H1 (cell line): ENCODE measurements around the gene CHD1. TPM values are rescaled to one million over a fixed set of nuclear protein-coding genes. Genes with fewer than 3 reads are reported as not detected.

Experiments
- CTCF ChIA-PET: fragments of 300-600 bp; sonication (Branson Sonifier 250); formaldehyde crosslinking; loops from one replicate; lab custom pipeline; 2021; ENCODE audit not compliant: partially characterized antibody; lab: Charles Lee
- POLR2A ChIA-PET: fragments of 300-600 bp; sonication (Branson Sonifier 250); formaldehyde crosslinking; loops from one replicate; lab custom pipeline; 2021; ENCODE audit warnings: inconsistent platforms; ENCODE audit not compliant: partially characterized antibody; lab: Charles Lee
- DNase-seq, 2 experiments: peaks; one replicate each; pipeline versions ENCODE4 v3.0.0 to v3.0.0-alpha.2; 2010 to 2022; ENCODE audit warnings: low spot score in 2 of 2, low read depth in 1 of 2, mixed read lengths in 1 of 2
- FAIRE-seq: peaks from 2 replicates; lab custom pipeline; 2011; peaks lifted over from hg19 to GRCh38; lab: Jason Lieb, UNC
- H2AFZ ChIP-seq: 2 replicates; pipeline ENCODE4 v1.8.1; 2012; ENCODE audit warnings: low read length, inconsistent platforms
- H2AK5ac ChIP-seq: 2 replicates; pipeline ENCODE4 v1.6.1; 2013; ENCODE audit warnings: low read depth, low read length
- H2BK120ac ChIP-seq: replicated peaks from 2 replicates; pipeline ENCODE3; 2013; ENCODE audit warnings: low read depth, low read length, inconsistent platforms
- H2BK12ac ChIP-seq: 2 replicates; pipeline ENCODE4 v1.6.1; 2013; ENCODE audit warnings: low read depth, low read length
- H2BK15ac ChIP-seq: 2 replicates; pipeline ENCODE4 v1.6.1; 2013; ENCODE audit warnings: low read length
- H2BK20ac ChIP-seq: 2 replicates; pipeline ENCODE4 v1.6.1; 2013; ENCODE audit warnings: low read length
- H2BK5ac ChIP-seq: 2 replicates; pipeline ENCODE4 v1.6.1; 2013; ENCODE audit warnings: low read depth, low read length
- H3K14ac ChIP-seq: 2 replicates; pipeline ENCODE4 v1.6.1; 2013; ENCODE audit warnings: inconsistent platforms; ENCODE audit not compliant: insufficient read length
- H3K18ac ChIP-seq: 2 replicates; pipeline ENCODE4 v1.6.1; 2013; ENCODE audit warnings: low read length; ENCODE audit errors: extremely low read depth
- H3K23ac ChIP-seq: 2 replicates; pipeline ENCODE4 v1.6.1; 2013; ENCODE audit warnings: inconsistent platforms; ENCODE audit not compliant: insufficient read length
- H3K23me2 ChIP-seq: 2 replicates; pipeline ENCODE4 v1.6.1; 2013; ENCODE audit warnings: low read depth, low read length
- H3K27ac ChIP-seq: 2 replicates; pipeline ENCODE4 v1.6.1; 2011; ENCODE audit warnings: low read depth, low read length, inconsistent platforms
- H3K27me3 ChIP-seq, 4 experiments: replicated peaks in 1 of 4; 1 replicate in 1 of 4; 2 replicates in 3 of 4; pipeline versions ENCODE4 v1.6.1 to v1.8.1; 2011 to 2013; ENCODE audit warnings: low read length in 3 of 4, mild to moderate bottlenecking in 3 of 4, inconsistent platforms in 2 of 4, mixed read lengths in 2 of 4, moderate library complexity in 1 of 4; ENCODE audit not compliant: control insufficient read depth in 3 of 4, insufficient read depth in 3 of 4; ENCODE audit errors: extremely low read depth in 1 of 4
- H3K36me3 ChIP-seq, 4 experiments: 2 replicates each; pipeline versions ENCODE4 v1.6.1 to v1.8.1; 2011 to 2013; ENCODE audit warnings: mild to moderate bottlenecking in 4 of 4, low read length in 3 of 4, moderate library complexity in 2 of 4, control low read depth in 1 of 4, inconsistent platforms in 1 of 4; ENCODE audit not compliant: insufficient read depth in 4 of 4, control insufficient read depth in 2 of 4
- H3K4ac ChIP-seq: replicated peaks from 2 replicates; pipeline ENCODE3; 2013; ENCODE audit warnings: low read length, low read depth, mixed read lengths, inconsistent platforms; ENCODE audit not compliant: insufficient read length
- H3K4me1 ChIP-seq, 4 experiments: replicated peaks in 1 of 4; 1 replicate in 1 of 4; 2 replicates in 3 of 4; pipeline versions ENCODE4 v1.6.1 to v1.8.1; 2011 to 2013; ENCODE audit warnings: low read length in 3 of 4, inconsistent platforms in 2 of 4, mixed read lengths in 1 of 4; ENCODE audit not compliant: insufficient read depth in 4 of 4, control insufficient read depth in 3 of 4
- H3K4me2 ChIP-seq, 2 experiments: 2 replicates each; pipeline versions ENCODE4 v1.6.1 to v1.8.1; 2011 to 2013; ENCODE audit warnings: low read depth in 2 of 2, low read length in 2 of 2, control low read depth in 1 of 2, inconsistent platforms in 1 of 2, mild to moderate bottlenecking in 1 of 2; ENCODE audit not compliant: insufficient read depth in 1 of 2
- H3K4me3 ChIP-seq, 4 experiments: fragments of 200-600, 300-600 bp in 1 of 4; sonication (generic), shearing (Covaris generic), sonication (Bioruptor Twin) in 1 of 4; 2 replicates each; pipeline versions ENCODE4 v1.5.1 to v1.8.1; 2011 to 2016; ENCODE audit warnings: low read length in 4 of 4, low read depth in 3 of 4, control low read depth in 2 of 4, inconsistent platforms in 2 of 4, mild to moderate bottlenecking in 2 of 4, mixed read lengths in 1 of 4, moderate library complexity in 1 of 4; ENCODE audit not compliant: insufficient read depth in 2 of 4; ENCODE audit errors: extremely low read depth in 1 of 4
- H3K56ac ChIP-seq: replicated peaks from 2 replicates; pipeline ENCODE3; 2013; ENCODE audit warnings: low read depth, mild to moderate bottlenecking, mixed read lengths, low read length, inconsistent platforms; ENCODE audit not compliant: insufficient read length
- H3K79me1 ChIP-seq: 2 replicates; pipeline ENCODE4 v1.6.1; 2013; ENCODE audit warnings: low read depth, low read length, control low read depth
- H3K79me2 ChIP-seq, 2 experiments: 2 replicates each; pipeline versions ENCODE4 v1.6.1 to v1.8.1; 2012 to 2013; ENCODE audit warnings: low read length in 2 of 2, mild to moderate bottlenecking in 2 of 2, inconsistent platforms in 1 of 2; ENCODE audit not compliant: insufficient read depth in 2 of 2, control insufficient read depth in 1 of 2
- H3K9ac ChIP-seq, 4 experiments: replicated peaks in 1 of 4; 1 replicate in 1 of 4; 2 replicates in 3 of 4; pipeline versions ENCODE4 v1.6.1 to v1.8.1; 2011 to 2013; ENCODE audit warnings: low read depth in 3 of 4, low read length in 3 of 4, control low read depth in 2 of 4, mild to moderate bottlenecking in 2 of 4, moderate library complexity in 2 of 4, inconsistent platforms in 1 of 4; ENCODE audit errors: extremely low read depth in 1 of 4
- H3K9me3 ChIP-seq, 2 experiments: 2 replicates each; pipeline versions ENCODE4 v1.6.1 to v1.8.1; 2012 to 2013; ENCODE audit warnings: mild to moderate bottlenecking in 2 of 2, moderate library complexity in 2 of 2, control low read depth in 1 of 2, inconsistent platforms in 1 of 2, low read depth in 1 of 2, low read length in 1 of 2, mixed read lengths in 1 of 2; ENCODE audit not compliant: insufficient read depth in 2 of 2
- H4K20me1 ChIP-seq, 2 experiments: replicated peaks in 1 of 2; 2 replicates each; pipeline versions ENCODE3 to v1.8.1; 2011 to 2013; ENCODE audit warnings: inconsistent platforms in 2 of 2, low read length in 2 of 2, mild to moderate bottlenecking in 1 of 2; ENCODE audit not compliant: insufficient read depth in 2 of 2, control insufficient read depth in 1 of 2
- H4K5ac ChIP-seq: 2 replicates; pipeline ENCODE4 v1.6.1; 2013; ENCODE audit warnings: low read length, low read depth, mixed read lengths, inconsistent platforms; ENCODE audit not compliant: insufficient read length
- H4K8ac ChIP-seq: 2 replicates; pipeline ENCODE4 v1.8.0; 2013; ENCODE audit warnings: mild to moderate bottlenecking, moderate library complexity, low read length, inconsistent platforms; ENCODE audit not compliant: insufficient read depth; ENCODE audit errors: extremely low read depth
- H4K91ac ChIP-seq: replicated peaks from 2 replicates; pipeline ENCODE3; 2013; ENCODE audit warnings: low read length, mixed read lengths, inconsistent platforms; ENCODE audit not compliant: insufficient read length
- ATF2 ChIP-seq: IDR thresholded peaks from 2 replicates; pipeline ENCODE4 v1.6.1; 2012; ENCODE audit warnings: low read length, inconsistent platforms
- BCL11A ChIP-seq, 2 experiments: IDR thresholded peaks; one replicate each; pipeline ENCODE4 v1.6.1; 2011; ENCODE audit warnings: low read depth in 2 of 2, low read length in 2 of 2, mild to moderate bottlenecking in 2 of 2
- CBX8 ChIP-seq: fragments of 300-800, 300-1000 bp; sonication (generic); IDR thresholded peaks from 2 replicates; pipeline ENCODE4 v1.7.1; 2016; ENCODE audit warnings: low read depth, low read length, borderline replicate concordance
- CEBPB ChIP-seq: IDR thresholded peaks from 2 replicates; pipeline ENCODE4 v1.6.1; 2012; ENCODE audit warnings: low read depth, low read length
- CHD1 ChIP-seq: IDR thresholded peaks from 2 replicates; pipeline ENCODE4 v1.6.1; 2012; ENCODE audit warnings: low read depth, low read length, improper control_type of control experiment
- EP300 ChIP-seq, 2 experiments: IDR thresholded peaks; 1 replicate in 1 of 2; 2 replicates in 1 of 2; pipeline ENCODE4 v1.6.1; 2011 to 2012; ENCODE audit warnings: low read depth in 2 of 2, low read length in 2 of 2, mild to moderate bottlenecking in 2 of 2, borderline replicate concordance in 1 of 2, inconsistent platforms in 1 of 2, moderate library complexity in 1 of 2
- FOSL1 ChIP-seq: IDR thresholded peaks from 2 replicates; pipeline ENCODE4 v1.6.1; 2011; ENCODE audit warnings: mild to moderate bottlenecking, low read depth, low read length, moderate library complexity; ENCODE audit not compliant: insufficient read depth
- JUND ChIP-seq: IDR thresholded peaks from 2 replicates; pipeline ENCODE4 v1.6.1; 2011; ENCODE audit warnings: mild to moderate bottlenecking, improper control_type of control experiment, low read length
- MAX ChIP-seq: IDR thresholded peaks from 2 replicates; pipeline ENCODE4 v1.6.1; 2012; ENCODE audit warnings: inconsistent platforms
- PHF8 ChIP-seq: fragments of 200-600 bp; sonication (generic); conservative IDR thresholded peaks from 2 replicates; pipeline ENCODE4 v1.7.1; 2012; ENCODE audit warnings: low read depth, mild to moderate bottlenecking, inconsistent platforms, low read length, moderate library complexity
- SIN3A ChIP-seq, 2 experiments: IDR thresholded peaks in 1 of 2; conservative IDR thresholded peaks in 1 of 2; 2 replicates each; pipeline ENCODE4 v1.6.1; 2011 to 2012; ENCODE audit warnings: low read length in 2 of 2, improper control_type of control experiment in 1 of 2, low read depth in 1 of 2, mild to moderate bottlenecking in 1 of 2
- SIRT6 ChIP-seq: IDR thresholded peaks from one replicate; pipeline ENCODE4 v1.7.1; 2012; ENCODE audit warnings: low read length, inconsistent platforms
- SIX5 ChIP-seq: IDR thresholded peaks from 2 replicates; pipeline ENCODE4 v1.6.1; 2011; ENCODE audit warnings: mild to moderate bottlenecking, low read depth, low read length
- WGBS, 2 experiments: shearing (Covaris generic) in 1 of 2; methylation state at CpG; one replicate each; pipeline versions ENCODE4 v1.1.6 to v1.1.7; 2013 to 2015; ENCODE audit warnings: low lambda C conversion rate in 2 of 2, mixed read lengths in 2 of 2, inconsistent platforms in 1 of 2, low coverage in 1 of 2, missing lambda C conversion rate in 1 of 2; ENCODE audit not compliant: insufficient replicate concordance in 2 of 2, insufficient coverage in 1 of 2, insufficient read length in 1 of 2; ENCODE audit errors: extremely low coverage in 1 of 2, missing lambda C conversion rate in 1 of 2; 5-methylcytosine and 5-hydroxymethylcytosine counted together
- polyA plus RNA-seq, 7 experiments: library from polyadenylated mRNA; depleted of rRNA in 3 of 7; stranded (reverse) in 5 of 7; unstranded in 2 of 7; fragments of >200 nt in 5 of 7; fragments of 200-250 nt in 2 of 7; gene quantifications; 1 replicate in 5 of 7; 2 replicates in 1 of 7; 4 replicates in 1 of 7; pipeline versions ENCODE4 v1.2.1 to v1.2.3, GENCODE V29; 2011 to 2013; ENCODE audit warnings: missing spikeins in 2 of 7, mixed read lengths in 2 of 7
- total RNA-seq: library from RNA; stranded (reverse); fragmentation: NEBNext Ultra II Directional; extraction: Animal tissue kit (Norgen Biotek cat#: 25700); gene quantifications from 2 replicates; pipeline ENCODE4 v1.2.1, GENCODE V29; 2021

Gene CHD1
- total and polyA plus RNA-seq, 2 of the 8 experiments (the other 6 are each of a cell fraction or from before 2014, with no cell fraction given), result 15.6 to 53.0 TPM

GRCh38 chr5:98840946-98841345, 87.9 kb downstream of the CHD1 start:
- Histone ChIP-seq H4K91ac (no peak overlapping the region), H3K79me2 (no peaks in the 10 kb centered on the region), H3K27me3 (no peaks in the 10 kb centered on the region), H2AK5ac (no peak overlapping the region), H3K4me1 (no peaks in the 10 kb centered on the region), H3K9me3 (peaks cover 16 to 26% of the 10 kb centered on the region in 2 experiments), H3K36me3 (0 out of 8 replicates have a peak, but pooled peaks cover 0 to 3% (median 0%) of the 10 kb centered on the region in 4 experiments), H2BK120ac (no peak overlapping the region), H3K23ac (no peak overlapping the region), H3K4ac (no peak overlapping the region), H2BK20ac (no peak overlapping the region), H3K56ac (no peak overlapping the region), H2BK5ac (no peak overlapping the region), H3K27ac (no peak overlapping the region), H4K5ac (no peak overlapping the region), H4K20me1 (no peaks in the 10 kb centered on the region), H3K9ac (no peak overlapping the region), H3K79me1 (no peaks in the 10 kb centered on the region), H4K8ac (no peak overlapping the region), H3K14ac (no peak overlapping the region), H3K4me3 (no peak overlapping the region), H3K18ac (no peak overlapping the region), H2BK12ac (no peak overlapping the region), H3K4me2 (no peak overlapping the region), H3K23me2 (no peaks in the 10 kb centered on the region), H2BK15ac (no peak overlapping the region), H2AFZ (no peak overlapping the region)
- ChIA-PET POLR2A (no interaction called here), CTCF (no interaction called here)
- FAIRE-seq, result no peak
- no peak for DNase-seq
- 93% methylated on average over 1 of the region's 1 CpG; no CpG with 5 or more reads in 1 of the 2 experiments for WGBS, 2 experiments
- TF ChIP-seq SIRT6, result no peak
- TF ChIP-seq CEBPB, result no peak
- no peak for TF ChIP-seq BCL11A (IDR thresholded peaks at IDR 0.05; ENCODE audit: low read depth in 2 of 2, low read length in 2 of 2)
- no peak for TF ChIP-seq ATF2
- no peak for TF ChIP-seq CHD1
- TF ChIP-seq MAX, result no peak
- no peak for TF ChIP-seq PHF8
- no peak for TF ChIP-seq EP300 (IDR thresholded peaks at IDR 0.05; ENCODE audit: borderline replicate concordance in 1 of 2, low read depth in 2 of 2, low read length in 2 of 2)
- TF ChIP-seq SIN3A (conservative IDR thresholded peaks at IDR 0.05 in 1 of 2, IDR thresholded peaks at IDR 0.05 in 1 of 2; ENCODE audit: low read depth in 1 of 2, low read length in 2 of 2), result no peak
- no peak for TF ChIP-seq SIX5
- no peak for TF ChIP-seq CBX8
- TF ChIP-seq FOSL1, result no peak
- TF ChIP-seq JUND, result no peak
